Tibial nerve (tissue), 4 donors: Measurements from ENCODE around the gene TRIP6. TPM values are rescaled to one million over a fixed set of nuclear protein-coding genes. Genes with fewer than 3 reads are reported as not detected.
"Not testable (repeated sequence)": the region's sequence is repeated elsewhere in the genome, so short reads cannot be mapped to it uniquely, and the experiment has no call there.

Experiments
- DNase-seq, 2 donors: peaks; one replicate each; pipeline ENCODE4 v3.0.0-alpha.2; 2019; ENCODE audit warnings: low spot score in 2 of 2
- H3K27ac ChIP-seq, 4 donors: fragments of 200-600 bp; sonication (generic) in 3 of 4; one replicate each; pipeline ENCODE4 v1.5.1; 2017 to 2019; ENCODE audit warnings: mild to moderate bottlenecking in 1 of 4
- H3K27me3 ChIP-seq, 2 donors: fragments of 200-600 bp; sonication (generic) in 1 of 2; one replicate each; pipeline versions ENCODE4 v1.5.1 to v1.6.0; 2017 to 2019
- H3K36me3 ChIP-seq, 3 donors: fragments of 200-600 bp; sonication (generic); one replicate each; pipeline ENCODE4 v1.5.1; 2018 to 2019
- H3K4me1 ChIP-seq, 4 donors: fragments of 200-600 bp; sonication (generic) in 3 of 4; one replicate each; pipeline ENCODE4 v1.5.1; 2017 to 2019
- H3K4me3 ChIP-seq, 4 donors: fragments of 200-600 bp; sonication (generic) in 3 of 4; one replicate each; pipeline ENCODE4 v1.5.1; 2017 to 2019; ENCODE audit warnings: mild to moderate bottlenecking in 1 of 4, moderate library complexity in 1 of 4
- H3K9me3 ChIP-seq, 4 donors: fragments of 200-600 bp; sonication (generic) in 3 of 4; one replicate each; pipeline ENCODE4 v1.5.1; 2017 to 2019
- CTCF ChIP-seq, 5 experiments: fragments of 200-600 bp in 3 of 5; fragments of 450-650 bp in 2 of 5; sonication (generic) in 3 of 5; IDR thresholded peaks; one replicate each; pipeline ENCODE4 v1.5.1; 2016 to 2019; ENCODE audit warnings: antibody characterized with exemption in 5 of 5, mild to moderate bottlenecking in 3 of 5, moderate library complexity in 2 of 5
- EP300 ChIP-seq, 2 donors: sonication (generic); formaldehyde crosslinking; IDR thresholded peaks; one replicate each; pipeline ENCODE4 v1.6.1; 2017; ENCODE audit warnings: antibody characterized with exemption in 2 of 2, mild to moderate bottlenecking in 1 of 2
- POLR2A ChIP-seq, 2 donors: fragments of 450-650 bp; IDR thresholded peaks; one replicate each; pipeline ENCODE4 v1.6.1; 2017; ENCODE audit warnings: antibody characterized with exemption in 2 of 2, mild to moderate bottlenecking in 2 of 2, moderate library complexity in 2 of 2
- WGBS, 2 donors: methylation state at CpG; one replicate each; pipeline ENCODE4 v1.1.5; 2018; 5-methylcytosine and 5-hydroxymethylcytosine counted together
- total RNA-seq, 4 donors: library from RNA; depleted of rRNA; stranded (reverse); fragments of >200 nt; gene quantifications; one replicate each; pipeline ENCODE4 v1.1.0, GENCODE V29; 2016

The TRIP6 gene
- total RNA-seq, 4 donors from 2014 or later = 63.9 to 119 (median 80.8) TPM

- no peak for DNase-seq
- no peak overlapping the region for H3K27ac ChIP-seq
- TF ChIP-seq EP300 (IDR thresholded peaks at IDR 0.05) = no peak
- no peak for TF ChIP-seq POLR2A (IDR thresholded peaks at IDR 0.05)
- WGBS, 2 donors = 88 to 89% methylated on average over 14 of the region's 14 CpGs
- H3K27me3 ChIP-seq = no peaks in the 10 kb centered on the region
- H3K4me3 ChIP-seq = no peak overlapping the region
- no peaks in the 10 kb centered on the region for H3K9me3 ChIP-seq
- peaks cover 0 to 25% (median 3%) of the 10 kb centered on the region in 4 donors for H3K4me1 ChIP-seq
- peaks cover 0 to 45% (median 0%) of the 10 kb centered on the region in 3 donors for H3K36me3 ChIP-seq
These were observed 12.9 kb upstream of the TRIP6 start for GRCh38 chr7:100854146-100854895.

- H3K27ac ChIP-seq, H3K9me3 ChIP-seq: not testable (repeated sequence)
These were observed 12.3 kb upstream of the TRIP6 start for GRCh38 chr7:100854899-100855298.

GRCh38 chr7:100855515-100855914 is 11.7 kb upstream of the TRIP6 start:
- Histone ChIP-seq H3K36me3 (peaks cover 0 to 57% (median 0%) of the 10 kb centered on the region in 3 donors), H3K27me3 (no peaks in the 10 kb centered on the region), H3K9me3 (no peaks in the 10 kb centered on the region), H3K27ac (no peak overlapping the region), H3K4me3 (no peak overlapping the region), H3K4me1 (peaks cover 0 to 25% (median 3%) of the 10 kb centered on the region in 4 donors)
- no peak for DNase-seq
- 91 to 92% methylated on average over 10 of the region's 10 CpGs for WGBS, 2 donors
- TF ChIP-seq EP300 (IDR thresholded peaks at IDR 0.05) = no peak
- TF ChIP-seq POLR2A (IDR thresholded peaks at IDR 0.05) = no peak
- no peak for TF ChIP-seq CTCF (IDR thresholded peaks at IDR 0.05)

More at GRCh38 chr7:100854899-100855298, 12.3 kb upstream of the TRIP6 start:
- H3K4me3 ChIP-seq, DNase-seq, H3K27me3 ChIP-seq: not testable (repeated sequence)
- peaks cover 0 to 25% (median 3%) of the 10 kb centered on the region in 4 donors for H3K4me1 ChIP-seq
- WGBS, 2 donors = 92 to 93% methylated on average over 9 of the region's 9 CpGs
- peaks cover 0 to 51% (median 0%) of the 10 kb centered on the region in 3 donors for H3K36me3 ChIP-seq

GRCh38 chr7:100856871-100857282 is 10.3 kb upstream of the TRIP6 start:
- WGBS, 2 donors = 68 to 78% methylated on average over 16 of the region's 16 CpGs
- Histone ChIP-seq H3K27ac (no peak overlapping the region), H3K9me3 (no peaks in the 10 kb centered on the region), H3K4me1 (peaks cover 0 to 23% (median 2%) of the 10 kb centered on the region in 4 donors), H3K27me3 (no peaks in the 10 kb centered on the region), H3K36me3 (peaks cover 0 to 71% (median 0%) of the 10 kb centered on the region in 3 donors), H3K4me3 (no peak overlapping the region)
- no peak for DNase-seq
- TF ChIP-seq EP300 (IDR thresholded peaks at IDR 0.05) (no peak), POLR2A (IDR thresholded peaks at IDR 0.05) (no peak), CTCF (IDR thresholded peaks at IDR 0.05) (no peak)

- WGBS, 2 donors = 79 to 85% methylated on average over 15 of the region's 15 CpGs
- Histone ChIP-seq H3K4me3 (no peak overlapping the region), H3K4me1 (peaks cover 0 to 10% (median 3%) of the 10 kb centered on the region in 4 donors), H3K27me3 (no peaks in the 10 kb centered on the region), H3K27ac (no peak overlapping the region), H3K36me3 (peaks cover 0 to 88% (median 0%) of the 10 kb centered on the region in 3 donors), H3K9me3 (no peaks in the 10 kb centered on the region)
- no peak for DNase-seq
- no peak for TF ChIP-seq POLR2A (IDR thresholded peaks at IDR 0.05)
- no peak for TF ChIP-seq CTCF (IDR thresholded peaks at IDR 0.05)
- TF ChIP-seq EP300 (IDR thresholded peaks at IDR 0.05) = no peak
These were observed 7.3 kb upstream of the TRIP6 start for GRCh38 chr7:100859856-100860255.
